LoVo (cell line): ENCODE measurements around the gene PRRG2.

Source experiments
- DNase-seq: peaks from one replicate; pipeline ENCODE4 v3.0.0-alpha.2; 2016; ENCODE audit warnings: low spot score

Gene PRRG2

DNA sequence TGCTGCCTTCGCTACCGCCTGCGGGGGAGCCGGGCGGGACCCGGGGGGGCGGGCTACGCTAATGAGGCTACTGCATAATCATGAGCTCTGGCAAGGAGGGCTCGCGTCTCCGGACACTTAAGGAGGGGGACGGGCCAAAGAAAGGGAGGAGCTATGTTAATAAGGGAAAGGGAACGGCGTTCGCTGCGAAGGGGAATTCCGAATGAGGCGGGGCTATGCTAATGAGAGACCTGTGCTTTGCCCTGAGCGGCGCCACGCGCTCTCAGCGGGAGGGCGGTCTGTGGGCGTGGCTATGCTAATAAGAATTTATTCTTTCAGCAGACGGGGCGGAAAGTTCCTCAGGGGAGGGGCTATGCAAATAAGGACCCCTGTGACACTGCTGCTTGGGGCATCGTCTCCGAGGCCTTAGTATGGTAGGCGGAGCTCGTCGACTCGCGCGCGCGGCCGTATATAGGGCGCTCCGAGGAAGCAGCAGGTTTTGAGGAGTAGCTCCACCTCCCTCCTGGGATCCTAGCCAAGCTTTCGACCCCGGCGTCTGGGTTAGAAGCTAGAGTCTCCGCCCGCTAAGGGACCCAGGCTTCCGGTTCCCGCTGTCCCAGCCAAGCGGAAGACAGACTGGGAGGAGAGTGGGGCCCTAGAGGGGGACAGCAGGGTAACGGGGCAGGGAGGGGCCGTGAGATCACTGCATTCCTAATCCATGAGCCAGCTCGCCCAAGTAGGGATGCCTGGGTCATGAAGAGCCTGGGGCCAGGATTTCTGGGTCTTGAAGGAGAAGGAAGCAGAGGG, 59.2 kb downstream of the PRRG2 start, which contains the start of gene RRAS:
TSS of gene RRAS (minus strand) at position 31 of the 786 bp plus-strand sequence. CDS start 45 bp downstream, outside the sequence.
- DNase-seq, result peak; percentile 99
